ENCODE data around the gene AGXT2. TPM values are rescaled to one million over a fixed set of nuclear protein-coding genes. Genes with fewer than 3 reads are reported as not detected.

Gene AGXT2
- total RNA-seq, 4 donors from 2014 or later = not detected

GRCh38 chr5:35030426-35031100 is 17.2 kb downstream of the AGXT2 start:
- no peak overlapping the region for H3K27ac ChIP-seq
- intact Hi-C loops (cut with DNase I) = no loop called here
- H3K9me3 ChIP-seq = no peaks in the 10 kb centered on the region
- DNase-seq = no peak
- WGBS, 2 donors = 75 to 82% methylated on average over 8 to 10 of the region's 10 CpGs
- H3K36me3 ChIP-seq = no peaks in the 10 kb centered on the region
- no peaks in the 10 kb centered on the region for H3K4me1 ChIP-seq
- H3K4me3 ChIP-seq = no peak overlapping the region
- no peak for TF ChIP-seq CTCF (IDR thresholded peaks at IDR 0.05)
- TF ChIP-seq POLR2A (IDR thresholded peaks at IDR 0.05) = no peak
- H3K27me3 ChIP-seq = peaks cover 0 to 5% (median 0%) of the 10 kb centered on the region in 4 donors

- no peak overlapping the region for H3K4me3 ChIP-seq
- intact Hi-C loops (cut with DNase I) = no loop called here
- no peak overlapping the region for H3K27ac ChIP-seq
- no peaks in the 10 kb centered on the region for H3K9me3 ChIP-seq
- WGBS, 2 donors = 56 to 77% methylated on average over 3 of the region's 4 CpGs
- H3K27me3 ChIP-seq = peaks cover 0 to 5% (median 0%) of the 10 kb centered on the region in 4 donors
- H3K36me3 ChIP-seq = no peaks in the 10 kb centered on the region
- TF ChIP-seq CTCF (IDR thresholded peaks at IDR 0.05) (no peak), POLR2A (IDR thresholded peaks at IDR 0.05) (no peak)
- no peaks in the 10 kb centered on the region for H3K4me1 ChIP-seq
- DNase-seq = no peak
These were observed 18.4 kb downstream of the AGXT2 start for GRCh38 chr5:35029333-35029732.

GRCh38 chr5:35026941-35027340 is 20.8 kb downstream of the AGXT2 start:
- H3K4me1 ChIP-seq = no peaks in the 10 kb centered on the region
- TF ChIP-seq CTCF (IDR thresholded peaks at IDR 0.05) (no peak), POLR2A (IDR thresholded peaks at IDR 0.05) (no peak)
- no peaks in the 10 kb centered on the region for H3K36me3 ChIP-seq
- no peaks in the 10 kb centered on the region for H3K9me3 ChIP-seq
- no peak overlapping the region for H3K27ac ChIP-seq
- DNase-seq = no peak
- H3K4me3 ChIP-seq = no peak overlapping the region
- 70 to 72% methylated on average over 5 of the region's 5 CpGs for WGBS, 2 donors
- H3K27me3 ChIP-seq = peaks cover 0 to 5% (median 0%) of the 10 kb centered on the region in 4 donors
- intact Hi-C loops (cut with DNase I) = no loop called here

- Histone ChIP-seq H3K36me3 (no peaks in the 10 kb centered on the region), H3K4me3 (no peak overlapping the region), H3K4me1 (no peaks in the 10 kb centered on the region), H3K27me3 (peaks cover 0 to 5% (median 0%) of the 10 kb centered on the region in 4 donors), H3K27ac (no peak overlapping the region), H3K9me3 (no peaks in the 10 kb centered on the region)
- WGBS, 2 donors = 70 to 73% methylated on average over 5 of the region's 5 CpGs
- no peak for DNase-seq
- intact Hi-C loops (cut with DNase I) = no loop called here
- TF ChIP-seq POLR2A (IDR thresholded peaks at IDR 0.05) = no peak
These were observed 21.4 kb downstream of the AGXT2 start for GRCh38 chr5:35026280-35026840.

- intact Hi-C loops (cut with DNase I) = no loop called here
- no peaks in the 10 kb centered on the region for H3K4me1 ChIP-seq
- DNase-seq = no peak
- TF ChIP-seq POLR2A (IDR thresholded peaks at IDR 0.05) = no peak
- TF ChIP-seq CTCF (IDR thresholded peaks at IDR 0.05) = no peak
- peaks cover 0 to 5% (median 0%) of the 10 kb centered on the region in 4 donors for H3K27me3 ChIP-seq
- no peaks in the 10 kb centered on the region for H3K36me3 ChIP-seq
- no peak overlapping the region for H3K4me3 ChIP-seq
- H3K27ac ChIP-seq = no peak overlapping the region
- no peaks in the 10 kb centered on the region for H3K9me3 ChIP-seq
- whole genome bisulfite sequencing, 2 donors = 75 to 85% methylated on average over 10 of the region's 10 CpGs
These were observed 22.7 kb downstream of the AGXT2 start for GRCh38 chr5:35024911-35025510.

Measured in esophagus squamous epithelium (tissue), 5 donors.